ENCODE data around the gene HPSE2.

DNA sequence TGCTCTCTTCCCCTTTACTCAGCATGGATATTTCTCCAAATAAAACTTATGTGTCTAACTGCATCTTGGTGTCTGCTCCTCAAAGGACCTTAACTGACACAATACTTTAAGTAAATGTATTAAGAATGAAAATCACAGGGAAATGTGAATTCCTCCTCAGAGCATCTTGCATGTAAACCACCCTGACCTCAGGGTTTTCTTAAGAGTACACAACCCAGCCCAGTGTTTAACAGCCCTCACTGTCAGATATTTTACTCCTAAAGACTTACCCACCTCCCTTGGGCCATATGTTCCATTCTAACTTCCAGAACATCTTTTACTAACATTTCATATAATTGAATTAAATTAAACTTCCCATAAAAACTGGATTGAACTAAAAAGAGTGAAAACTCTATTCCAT is 315.3 kb downstream of the HPSE2 start:
- TF ChIP-seq, protein P1, sequence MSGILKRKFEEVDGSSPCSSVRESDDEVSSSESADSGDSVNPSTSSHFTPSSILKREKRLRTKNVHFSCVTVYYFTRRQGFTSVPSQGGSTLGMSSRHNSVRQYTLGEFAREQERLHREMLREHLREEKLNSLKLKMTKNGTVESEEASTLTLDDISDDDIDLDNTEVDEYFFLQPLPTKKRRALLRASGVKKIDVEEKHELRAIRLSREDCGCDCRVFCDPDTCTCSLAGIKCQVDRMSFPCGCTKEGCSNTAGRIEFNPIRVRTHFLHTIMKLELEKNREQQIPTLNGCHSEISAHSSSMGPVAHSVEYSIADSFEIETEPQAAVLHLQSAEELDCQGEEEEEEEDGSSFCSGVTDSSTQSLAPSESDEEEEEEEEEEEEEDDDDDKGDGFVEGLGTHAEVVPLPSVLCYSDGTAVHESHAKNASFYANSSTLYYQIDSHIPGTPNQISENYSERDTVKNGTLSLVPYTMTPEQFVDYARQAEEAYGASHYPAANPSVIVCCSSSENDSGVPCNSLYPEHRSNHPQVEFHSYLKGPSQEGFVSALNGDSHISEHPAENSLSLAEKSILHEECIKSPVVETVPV (CRISPR knock-in tag; IDR thresholded peaks at IDR 0.05): no peak
- TF ChIP-seq, protein P2, sequence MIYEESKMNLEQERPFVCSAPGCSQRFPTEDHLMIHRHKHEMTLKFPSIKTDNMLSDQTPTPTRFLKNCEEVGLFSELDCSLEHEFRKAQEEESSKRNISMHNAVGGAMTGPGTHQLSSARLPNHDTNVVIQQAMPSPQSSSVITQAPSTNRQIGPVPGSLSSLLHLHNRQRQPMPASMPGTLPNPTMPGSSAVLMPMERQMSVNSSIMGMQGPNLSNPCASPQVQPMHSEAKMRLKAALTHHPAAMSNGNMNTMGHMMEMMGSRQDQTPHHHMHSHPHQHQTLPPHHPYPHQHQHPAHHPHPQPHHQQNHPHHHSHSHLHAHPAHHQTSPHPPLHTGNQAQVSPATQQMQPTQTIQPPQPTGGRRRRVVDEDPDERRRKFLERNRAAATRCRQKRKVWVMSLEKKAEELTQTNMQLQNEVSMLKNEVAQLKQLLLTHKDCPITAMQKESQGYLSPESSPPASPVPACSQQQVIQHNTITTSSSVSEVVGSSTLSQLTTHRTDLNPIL (CRISPR knock-in tag; IDR thresholded peaks at IDR 0.05; ENCODE audit: low read depth): no peak
- no peak for TF ChIP-seq ARNTL (CRISPR knock-in tag; IDR thresholded peaks at IDR 0.05; ENCODE audit: borderline replicate concordance, low read depth)
- TF ChIP-seq ESRRG (CRISPR knock-in tag; IDR thresholded peaks at IDR 0.05): no peak
- no peak for TF ChIP-seq ISL1 (CRISPR knock-in tag; IDR thresholded peaks at IDR 0.05)
- no peak for TF ChIP-seq GLIS3 (CRISPR knock-in tag; IDR thresholded peaks at IDR 0.05)
- no peak for TF ChIP-seq PATZ1 (CRISPR knock-in tag; IDR thresholded peaks at IDR 0.05; ENCODE audit: borderline replicate concordance)
- TF ChIP-seq RARB (CRISPR knock-in tag; IDR thresholded peaks at IDR 0.05): no peak
